Liver (tissue), 9 donors: Measurements from ENCODE around the gene GIPC2. TPM values are rescaled to one million over a fixed set of nuclear protein-coding genes. Genes with fewer than 3 reads are reported as not detected.

Experiments
- DNase-seq: peaks from one replicate; pipeline ENCODE4 v3.0.0-alpha.2; 2017; ENCODE audit warnings: low spot score
- H3K27ac ChIP-seq, 2 donors: one replicate each; pipeline ENCODE4 v1.7.0; 2013; ENCODE audit warnings: inconsistent platforms in 2 of 2, low read length in 2 of 2, control low read depth in 1 of 2, low read depth in 1 of 2, mild to moderate bottlenecking in 1 of 2
- H3K27me3 ChIP-seq, 4 donors: one replicate each; pipeline versions ENCODE4 v1.6.1 to v1.7.0; 2013; ENCODE audit warnings: low read length in 3 of 4, inconsistent platforms in 1 of 4, mild to moderate bottlenecking in 1 of 4, moderate library complexity in 1 of 4; ENCODE audit not compliant: control insufficient read depth in 4 of 4, insufficient read depth in 4 of 4
- H3K36me3 ChIP-seq, 4 donors: one replicate each; pipeline versions ENCODE4 v1.6.1 to v1.7.0; 2013; ENCODE audit warnings: low read length in 3 of 4, mild to moderate bottlenecking in 3 of 4, low read depth in 1 of 4, moderate library complexity in 1 of 4; ENCODE audit not compliant: control insufficient read depth in 4 of 4, insufficient read depth in 3 of 4
- H3K4me1 ChIP-seq, 4 donors: one replicate each; pipeline versions ENCODE4 v1.6.1 to v1.7.0; 2013; ENCODE audit warnings: low read length in 3 of 4, mild to moderate bottlenecking in 3 of 4, moderate library complexity in 1 of 4; ENCODE audit not compliant: control insufficient read depth in 4 of 4, insufficient read depth in 4 of 4
- H3K4me3 ChIP-seq, 3 donors: one replicate each; pipeline versions ENCODE4 v1.6.1 to v1.7.0; 2013; ENCODE audit warnings: low read length in 3 of 3, control low read depth in 1 of 3, low read depth in 1 of 3, mild to moderate bottlenecking in 1 of 3
- H3K9ac ChIP-seq, 2 donors: one replicate each; pipeline ENCODE4 v1.7.0; 2013; ENCODE audit warnings: low read length in 2 of 2, mild to moderate bottlenecking in 2 of 2, moderate library complexity in 2 of 2, control low read depth in 1 of 2, low read depth in 1 of 2
- H3K9me3 ChIP-seq, 4 donors: one replicate each; pipeline versions ENCODE4 v1.6.1 to v1.7.0; 2013; ENCODE audit warnings: low read length in 3 of 4; ENCODE audit not compliant: control insufficient read depth in 4 of 4
- EGR1 ChIP-seq, 2 donors: IDR thresholded peaks; 2 replicates each; pipeline ENCODE4 v1.6.1; 2016 to 2018; ENCODE audit warnings: antibody characterized with exemption in 2 of 2, low read depth in 2 of 2
- FOXA2 ChIP-seq: IDR thresholded peaks from 2 replicates; pipeline ENCODE4 v1.6.1; 2016; ENCODE audit warnings: antibody characterized with exemption
- GABPA ChIP-seq, 2 donors: IDR thresholded peaks in 1 of 2; conservative IDR thresholded peaks in 1 of 2; 2 replicates each; pipeline ENCODE4 v1.6.1; 2016; ENCODE audit warnings: antibody characterized with exemption in 2 of 2, mild to moderate bottlenecking in 1 of 2, moderate library complexity in 1 of 2
- HNF4A ChIP-seq, 2 donors: conservative IDR thresholded peaks; 2 replicates each; pipeline ENCODE4 v1.6.1; 2016; ENCODE audit warnings: antibody characterized with exemption in 2 of 2, mild to moderate bottlenecking in 2 of 2
- HNF4G ChIP-seq: IDR thresholded peaks from 2 replicates; pipeline ENCODE4 v1.6.1; 2016; ENCODE audit warnings: antibody characterized with exemption
- JUND ChIP-seq, 2 donors: IDR thresholded peaks; 2 replicates each; pipeline ENCODE4 v1.6.1; 2016; ENCODE audit warnings: antibody characterized with exemption in 2 of 2
- NR2F2 ChIP-seq: IDR thresholded peaks from 2 replicates; pipeline ENCODE4 v1.6.1; 2016; ENCODE audit warnings: antibody characterized with exemption
- RAD21 ChIP-seq, 2 donors: IDR thresholded peaks; 2 replicates each; pipeline ENCODE4 v1.6.1; 2016; ENCODE audit warnings: antibody characterized with exemption in 2 of 2, mild to moderate bottlenecking in 2 of 2
- RXRA ChIP-seq, 2 donors: IDR thresholded peaks; 2 replicates each; pipeline ENCODE4 v1.6.1; 2017 to 2018; ENCODE audit warnings: antibody characterized with exemption in 2 of 2, mild to moderate bottlenecking in 1 of 2
- SP1 ChIP-seq: IDR thresholded peaks from 2 replicates; pipeline ENCODE4 v1.6.1; 2018; ENCODE audit warnings: antibody characterized with exemption, mild to moderate bottlenecking
- YY1 ChIP-seq: IDR thresholded peaks from 2 replicates; pipeline ENCODE4 v1.6.1; 2016; ENCODE audit warnings: antibody characterized with exemption, mild to moderate bottlenecking
- WGBS: extraction: QIAGEN DNeasy Blood & Tissue Kit; methylation state at CpG from one replicate; pipeline ENCODE4 v1.1.7; 2013; 5-methylcytosine and 5-hydroxymethylcytosine counted together
- polyA plus RNA-seq, 2 donors: library from polyadenylated mRNA; stranded (reverse) in 1 of 2; unstranded in 1 of 2; fragments of 200-250 nt in 1 of 2; fragments of >200 nt in 1 of 2; fragmentation: Nextera tagmentation in 1 of 2; extraction: Ambion mirVana in 1 of 2; gene quantifications; one replicate each; pipeline versions ENCODE4 v1.2.1 to v1.2.3, GENCODE V29; 2013 to 2015
- total RNA-seq, 2 donors: library from RNA; depleted of rRNA; stranded (reverse); fragments of >200 nt; gene quantifications; one replicate each; pipeline ENCODE4 v1.2.3, GENCODE V29; 2014
- TF ChIP-seq, protein P1 (sequence below): fragments of 150-350 bp; IDR thresholded peaks from 2 replicates; pipeline ENCODE4 v1.5.1; 2017; ENCODE audit warnings: improper control_type of control experiment, low read depth, low read length; ENCODE audit not compliant: missing input control
- TF ChIP-seq, protein P2 (sequence below): IDR thresholded peaks from 2 replicates; pipeline ENCODE4 v1.6.1; 2016; ENCODE audit warnings: antibody characterized with exemption
- TF ChIP-seq, protein P3 (sequence below): IDR thresholded peaks from 2 replicates; pipeline ENCODE4 v1.6.1; 2016; ENCODE audit warnings: antibody characterized with exemption
- TF ChIP-seq, protein P4 (sequence below): IDR thresholded peaks from 2 replicates; pipeline ENCODE4 v1.6.1; 2016; ENCODE audit warnings: antibody characterized with exemption
- donor health status: healthy.
- donor health status: healthy.
- donor health status: healthy.
- donor health status: healthy.
- donor health status: healthy.

GIPC2 gene
- total and polyA plus RNA-seq, 4 donors, result 3.7 to 10.9 (median 6.4) TPM

DNA sequence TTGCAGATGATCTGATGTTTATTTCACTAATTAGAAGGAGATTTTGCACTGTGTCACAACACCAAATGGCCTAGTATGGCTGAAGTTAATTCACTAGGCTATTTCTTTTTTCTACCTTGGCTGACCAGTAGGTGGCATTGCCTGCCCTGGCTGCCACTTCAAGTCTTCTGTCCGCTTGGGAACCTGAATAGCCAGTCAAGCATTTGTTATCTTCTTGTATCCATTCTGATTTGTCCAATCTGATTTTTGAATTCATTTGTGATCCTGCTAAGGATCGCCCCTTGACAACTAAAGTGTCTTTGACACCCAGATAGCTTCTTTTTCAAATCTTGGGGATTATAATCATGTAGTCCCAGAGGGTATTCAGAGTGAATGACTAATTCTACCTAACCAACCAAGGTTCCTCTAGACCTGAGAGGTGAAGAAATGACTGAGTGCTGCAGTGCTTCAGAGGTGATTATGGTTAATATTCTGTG lies 99.4 kb downstream of the GIPC2 start:
- H3K27ac ChIP-seq, result peak overlapping the region in 1 of 2 donors; percentile 3
- no peak overlapping the region for H3K4me3 ChIP-seq
- H3K9ac ChIP-seq, result peak overlapping the region in 1 of 2 donors; percentile 30
- no peaks in the 10 kb centered on the region for H3K36me3 ChIP-seq
- no peaks in the 10 kb centered on the region for H3K9me3 ChIP-seq
- TF ChIP-seq RAD21 (IDR thresholded peaks at IDR 0.05) (peak; percentile 99), HNF4A (conservative IDR thresholded peaks at IDR 0.05) (no peak), YY1 (peak; percentile 37)
- TF ChIP-seq, protein P1, sequence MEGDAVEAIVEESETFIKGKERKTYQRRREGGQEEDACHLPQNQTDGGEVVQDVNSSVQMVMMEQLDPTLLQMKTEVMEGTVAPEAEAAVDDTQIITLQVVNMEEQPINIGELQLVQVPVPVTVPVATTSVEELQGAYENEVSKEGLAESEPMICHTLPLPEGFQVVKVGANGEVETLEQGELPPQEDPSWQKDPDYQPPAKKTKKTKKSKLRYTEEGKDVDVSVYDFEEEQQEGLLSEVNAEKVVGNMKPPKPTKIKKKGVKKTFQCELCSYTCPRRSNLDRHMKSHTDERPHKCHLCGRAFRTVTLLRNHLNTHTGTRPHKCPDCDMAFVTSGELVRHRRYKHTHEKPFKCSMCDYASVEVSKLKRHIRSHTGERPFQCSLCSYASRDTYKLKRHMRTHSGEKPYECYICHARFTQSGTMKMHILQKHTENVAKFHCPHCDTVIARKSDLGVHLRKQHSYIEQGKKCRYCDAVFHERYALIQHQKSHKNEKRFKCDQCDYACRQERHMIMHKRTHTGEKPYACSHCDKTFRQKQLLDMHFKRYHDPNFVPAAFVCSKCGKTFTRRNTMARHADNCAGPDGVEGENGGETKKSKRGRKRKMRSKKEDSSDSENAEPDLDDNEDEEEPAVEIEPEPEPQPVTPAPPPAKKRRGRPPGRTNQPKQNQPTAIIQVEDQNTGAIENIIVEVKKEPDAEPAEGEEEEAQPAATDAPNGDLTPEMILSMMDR, result peak; percentile 90
- H3K27me3 ChIP-seq, result no peaks in the 10 kb centered on the region
- WGBS, result 9% methylated on average over 2 of the region's 2 CpGs
- DNase-seq, result no peak
- peaks cover 2 to 41% (median 19%) of the 10 kb centered on the region in 4 donors for H3K4me1 ChIP-seq

DNA sequence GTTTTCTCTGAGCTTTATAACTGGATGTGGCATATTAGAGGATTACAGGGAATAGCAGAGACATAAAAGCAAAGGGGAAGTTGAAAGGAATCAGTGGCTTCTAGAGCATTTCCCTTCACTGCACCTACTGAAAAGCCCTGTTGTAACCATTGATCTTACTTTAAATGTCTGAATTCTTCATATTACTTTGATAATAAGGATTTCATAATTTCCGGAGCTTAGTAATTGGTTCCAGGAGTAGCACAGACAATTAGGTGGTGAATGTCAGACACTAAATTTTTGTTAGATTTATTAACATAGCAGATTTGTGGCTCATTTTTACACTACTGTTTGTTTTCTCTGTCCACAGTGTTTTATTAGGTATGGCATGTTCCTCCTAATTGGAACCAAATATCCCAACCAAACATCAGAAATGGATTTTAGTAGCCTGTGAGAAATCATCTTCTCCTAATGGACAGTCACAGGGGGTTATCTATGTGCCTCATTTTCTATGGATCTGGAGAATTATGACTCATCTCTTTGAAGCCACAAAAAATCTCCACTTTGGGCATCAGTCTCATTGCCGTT lies 100.5 kb downstream of the GIPC2 start:
- no peak overlapping the region for H3K9ac ChIP-seq
- H3K4me1 ChIP-seq, result peaks cover 2 to 30% (median 14%) of the 10 kb centered on the region in 4 donors
- no peaks in the 10 kb centered on the region for H3K36me3 ChIP-seq
- H3K9me3 ChIP-seq, result no peaks in the 10 kb centered on the region
- no peak overlapping the region for H3K4me3 ChIP-seq
- WGBS, result 94% methylated on average over 2 of the region's 2 CpGs
- no peak overlapping the region for H3K27ac ChIP-seq
- H3K27me3 ChIP-seq, result no peaks in the 10 kb centered on the region
- TF ChIP-seq, protein P2, sequence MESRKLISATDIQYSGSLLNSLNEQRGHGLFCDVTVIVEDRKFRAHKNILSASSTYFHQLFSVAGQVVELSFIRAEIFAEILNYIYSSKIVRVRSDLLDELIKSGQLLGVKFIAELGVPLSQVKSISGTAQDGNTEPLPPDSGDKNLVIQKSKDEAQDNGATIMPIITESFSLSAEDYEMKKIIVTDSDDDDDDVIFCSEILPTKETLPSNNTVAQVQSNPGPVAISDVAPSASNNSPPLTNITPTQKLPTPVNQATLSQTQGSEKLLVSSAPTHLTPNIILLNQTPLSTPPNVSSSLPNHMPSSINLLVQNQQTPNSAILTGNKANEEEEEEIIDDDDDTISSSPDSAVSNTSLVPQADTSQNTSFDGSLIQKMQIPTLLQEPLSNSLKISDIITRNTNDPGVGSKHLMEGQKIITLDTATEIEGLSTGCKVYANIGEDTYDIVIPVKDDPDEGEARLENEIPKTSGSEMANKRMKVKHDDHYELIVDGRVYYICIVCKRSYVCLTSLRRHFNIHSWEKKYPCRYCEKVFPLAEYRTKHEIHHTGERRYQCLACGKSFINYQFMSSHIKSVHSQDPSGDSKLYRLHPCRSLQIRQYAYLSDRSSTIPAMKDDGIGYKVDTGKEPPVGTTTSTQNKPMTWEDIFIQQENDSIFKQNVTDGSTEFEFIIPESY, result no peak
- TF ChIP-seq FOXA2 (no peak), NR2F2 (no peak), JUND (IDR thresholded peaks at IDR 0.05) (no peak), SP1 (no peak), RAD21 (IDR thresholded peaks at IDR 0.05) (no peak), EGR1 (IDR thresholded peaks at IDR 0.05; ENCODE audit: low read depth in 2 of 2) (no peak), HNF4G (no peak), HNF4A (conservative IDR thresholded peaks at IDR 0.05) (no peak), RXRA (IDR thresholded peaks at IDR 0.05) (no peak), GABPA (IDR thresholded peaks at IDR 0.05 in 1 of 2, conservative IDR thresholded peaks at IDR 0.05 in 1 of 2) (no peak)
- TF ChIP-seq, protein P3, sequence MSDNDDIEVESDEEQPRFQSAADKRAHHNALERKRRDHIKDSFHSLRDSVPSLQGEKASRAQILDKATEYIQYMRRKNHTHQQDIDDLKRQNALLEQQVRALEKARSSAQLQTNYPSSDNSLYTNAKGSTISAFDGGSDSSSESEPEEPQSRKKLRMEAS, result no peak
- TF ChIP-seq, protein P4, sequence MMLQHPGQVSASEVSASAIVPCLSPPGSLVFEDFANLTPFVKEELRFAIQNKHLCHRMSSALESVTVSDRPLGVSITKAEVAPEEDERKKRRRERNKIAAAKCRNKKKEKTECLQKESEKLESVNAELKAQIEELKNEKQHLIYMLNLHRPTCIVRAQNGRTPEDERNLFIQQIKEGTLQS, result no peak
- TF ChIP-seq, protein P1, result no peak
- no peak for DNase-seq
